Measurements from ENCODE around the gene LACTBL1.
"Not testable (repeated sequence)": the region's sequence is repeated elsewhere in the genome, so short reads cannot be mapped to it uniquely, and the experiment has no call there.

The LACTBL1 gene

DNA sequence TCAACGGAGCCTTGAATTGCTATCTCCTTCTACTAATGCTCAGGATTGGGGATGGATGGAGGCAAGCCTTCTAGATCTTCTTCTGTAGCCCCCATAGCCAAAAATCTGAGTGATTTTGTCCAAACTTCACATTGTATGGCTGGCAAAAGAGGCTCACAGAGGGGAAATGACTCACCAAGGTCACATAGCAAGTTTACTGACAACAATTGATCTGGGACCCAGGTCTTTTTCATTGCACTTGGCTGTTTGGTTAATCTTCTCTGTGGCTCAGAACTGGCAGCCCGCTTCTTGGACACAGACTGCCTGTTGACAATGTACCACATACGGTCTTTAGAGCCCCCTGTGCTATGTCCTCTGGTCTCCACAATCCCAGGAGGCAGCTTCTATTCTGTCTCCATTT is 3.0 kb upstream of the LACTBL1 start:
- no peak for DNase-seq

- DNase-seq, result no peak
Measured at GRCh38 chr1:22971611-22972405, 858 bp downstream of the LACTBL1 start.

- DNase-seq, result no peak
Measured at GRCh38 chr1:22971161-22971560, 1.5 kb downstream of the LACTBL1 start.

- DNase-seq, result no peak
Measured at GRCh38 chr1:22970096-22970495, 2.6 kb downstream of the LACTBL1 start.

GRCh38 chr1:22969304-22969709 is 3.4 kb downstream of the LACTBL1 start:
- DNase-seq, result no peak

DNA sequence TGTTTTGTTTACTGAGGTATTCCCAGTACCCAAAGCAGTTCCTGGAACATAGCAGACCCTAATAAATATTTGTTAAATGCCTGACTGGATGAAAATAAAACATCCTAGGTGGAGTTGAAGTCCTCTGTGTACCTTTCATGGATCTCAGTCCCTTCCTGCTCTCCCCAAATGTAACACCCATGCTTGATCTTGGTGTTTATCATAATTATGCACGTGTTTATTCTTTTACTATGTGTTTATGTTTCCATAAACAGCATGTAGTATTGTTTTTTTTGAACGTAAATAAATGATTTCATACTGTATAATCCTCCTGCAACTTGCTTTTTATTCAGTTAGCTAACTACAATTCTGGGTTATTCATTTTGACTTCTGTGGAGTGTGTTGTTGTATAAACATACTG is 4.8 kb downstream of the LACTBL1 start:
- DNase-seq, result no peak

- no peak for DNase-seq
Measured at GRCh38 chr1:22966309-22966708, 6.4 kb downstream of the LACTBL1 start.

DNA sequence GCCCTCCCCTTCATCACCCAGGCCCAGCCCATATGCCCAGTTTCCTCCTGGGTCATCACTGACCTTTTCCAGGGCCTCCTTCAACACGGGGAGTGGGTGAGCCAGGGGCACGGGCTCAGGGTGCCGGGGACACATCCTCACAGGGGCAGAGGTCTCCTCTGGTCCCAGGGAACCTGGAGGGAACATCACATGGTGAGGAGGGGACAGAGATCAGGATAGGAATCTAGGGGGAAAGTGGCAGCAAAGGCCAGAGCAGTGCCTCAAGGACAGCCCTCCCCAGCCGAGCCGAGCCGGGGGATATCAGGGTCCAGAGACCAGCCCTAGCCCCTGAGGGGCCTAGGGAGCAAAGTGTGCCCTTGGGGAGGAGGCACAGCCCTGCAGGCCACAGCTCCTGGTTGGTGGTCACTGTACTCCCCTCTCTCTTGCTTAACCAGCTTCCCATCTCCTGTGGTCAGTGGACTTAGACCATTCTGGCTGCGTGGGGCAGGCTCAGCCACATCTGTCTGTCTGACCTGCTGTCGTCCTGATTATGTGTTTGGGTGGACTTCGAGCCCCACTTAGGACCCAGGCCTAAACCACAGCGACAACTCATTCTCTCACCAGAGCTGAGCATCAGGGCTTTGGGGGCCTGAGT is 9.5 kb downstream of the LACTBL1 start:
- DNase-seq, result no peak

DNA sequence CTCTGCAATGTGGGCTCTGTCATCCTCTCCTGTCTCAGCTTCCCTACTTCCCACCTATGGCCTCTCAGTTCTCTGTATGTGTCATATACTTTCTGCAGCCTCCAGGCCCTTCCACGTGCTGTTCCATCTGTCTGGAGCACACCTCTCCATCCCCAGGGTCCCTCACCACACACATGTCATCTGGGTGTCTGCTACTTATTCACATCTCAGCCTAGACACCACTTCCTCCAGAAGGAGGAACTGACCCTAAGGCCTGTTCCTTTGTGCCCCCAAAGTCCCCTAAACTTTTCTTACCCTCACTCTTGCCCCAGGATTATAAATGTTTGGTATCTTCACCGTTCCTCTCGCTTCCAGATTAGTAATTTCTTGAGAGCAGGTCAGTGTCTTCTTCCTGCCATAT is 10.1 kb downstream of the LACTBL1 start:
- no peak for DNase-seq

DNA sequence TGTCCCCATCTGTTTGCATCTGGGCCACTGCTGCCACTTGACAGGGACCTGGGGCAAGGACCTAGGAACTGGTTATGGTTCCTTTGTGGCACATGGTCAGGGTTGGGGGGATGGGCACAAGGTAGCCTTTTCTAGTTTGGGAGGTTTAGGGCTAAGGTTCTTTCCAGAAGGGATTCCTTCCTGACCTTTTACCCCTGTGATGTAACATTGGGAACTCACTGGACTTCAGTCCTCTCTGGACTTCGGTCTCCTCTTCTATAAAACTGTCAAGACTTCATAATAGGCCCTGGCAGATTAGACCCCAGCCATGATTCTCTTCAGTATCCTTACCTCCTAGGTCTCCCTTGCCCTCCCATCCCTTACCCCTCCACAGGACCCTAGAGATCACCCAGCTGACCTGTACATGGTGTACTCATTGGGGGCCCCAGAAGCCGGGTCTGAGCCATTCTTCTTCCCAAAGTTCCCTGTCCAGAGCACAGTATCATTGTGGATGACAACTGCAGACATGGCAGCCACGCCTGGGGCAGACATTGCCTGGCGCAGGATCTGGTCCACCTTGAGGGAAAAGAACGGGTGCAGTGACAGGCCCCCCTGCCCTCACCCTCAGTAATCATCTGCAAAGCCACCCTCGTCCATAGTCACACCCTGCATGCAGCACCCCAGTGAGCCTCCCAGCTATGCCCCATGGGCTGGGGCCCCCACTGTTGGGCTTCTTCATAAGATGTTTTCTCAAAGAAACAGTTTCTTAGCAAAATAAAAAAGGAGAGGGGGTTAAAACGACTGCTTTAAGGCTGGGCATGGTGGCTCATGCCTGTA is 12.9 kb downstream of the LACTBL1 start:
- DNase-seq, result no peak

DNA sequence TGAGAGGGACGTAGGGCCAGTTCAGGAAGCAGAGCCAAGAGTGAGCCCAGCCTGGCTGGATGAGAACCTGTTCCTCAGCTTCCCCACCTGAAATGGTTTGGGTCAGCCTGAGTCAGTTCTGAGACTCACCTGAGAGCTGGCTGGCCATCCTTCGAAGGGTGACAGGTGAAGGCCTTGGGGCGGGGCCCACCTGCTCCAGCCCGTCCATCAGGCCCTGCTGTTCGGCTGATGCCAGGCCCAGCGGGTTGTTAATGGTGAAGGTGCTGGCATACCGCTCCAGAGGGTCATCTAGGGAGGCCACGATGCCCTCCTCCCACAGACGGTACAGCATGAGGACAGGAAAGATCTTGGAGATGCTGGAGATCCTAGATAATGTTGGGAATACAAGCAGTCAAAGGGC is 14.1 kb downstream of the LACTBL1 start:
- no peak for DNase-seq

DNA sequence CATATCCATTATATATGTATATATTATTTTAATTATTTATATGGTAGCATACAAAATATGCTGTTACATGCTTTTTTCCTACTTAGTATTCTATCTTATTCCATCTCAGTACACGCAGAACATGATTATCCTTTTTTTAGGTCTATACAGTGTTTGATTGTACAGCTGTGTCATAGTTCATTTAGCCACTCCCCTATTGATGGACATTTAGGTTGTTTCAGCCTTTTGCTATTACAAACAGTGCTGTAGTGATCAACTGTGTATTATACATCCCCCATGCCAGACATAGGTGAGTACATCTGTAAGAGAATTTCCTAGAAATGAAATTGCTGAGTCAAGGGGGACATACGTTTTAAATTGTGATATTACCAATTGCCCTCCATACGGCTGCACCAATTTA is 15.6 kb downstream of the LACTBL1 start:
- no peak for DNase-seq

DNA sequence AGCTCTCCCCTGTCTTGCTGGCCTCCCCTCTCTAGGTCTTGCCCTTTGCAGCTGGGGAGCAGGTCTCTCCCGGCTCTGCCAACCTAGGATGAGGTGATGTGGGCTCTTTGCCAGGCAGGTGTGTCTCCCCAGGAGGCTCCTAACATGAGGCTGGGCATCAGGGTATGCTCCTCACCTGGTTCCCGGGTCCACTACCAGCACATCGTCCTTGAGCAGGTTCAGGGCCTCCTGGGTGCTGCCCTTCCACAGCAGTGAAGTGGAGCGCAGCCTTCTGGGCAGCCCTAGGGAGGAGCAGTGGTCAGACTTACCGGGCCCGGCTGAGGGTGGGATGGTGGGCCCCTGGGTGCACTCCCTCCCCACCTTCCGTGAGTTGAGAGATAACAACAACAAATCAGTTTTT is 17.5 kb downstream of the LACTBL1 start:
- DNase-seq, result no peak

- DNase-seq, result no peak
Measured at GRCh38 chr1:22953740-22954141, 18.9 kb downstream of the LACTBL1 start.

DNA sequence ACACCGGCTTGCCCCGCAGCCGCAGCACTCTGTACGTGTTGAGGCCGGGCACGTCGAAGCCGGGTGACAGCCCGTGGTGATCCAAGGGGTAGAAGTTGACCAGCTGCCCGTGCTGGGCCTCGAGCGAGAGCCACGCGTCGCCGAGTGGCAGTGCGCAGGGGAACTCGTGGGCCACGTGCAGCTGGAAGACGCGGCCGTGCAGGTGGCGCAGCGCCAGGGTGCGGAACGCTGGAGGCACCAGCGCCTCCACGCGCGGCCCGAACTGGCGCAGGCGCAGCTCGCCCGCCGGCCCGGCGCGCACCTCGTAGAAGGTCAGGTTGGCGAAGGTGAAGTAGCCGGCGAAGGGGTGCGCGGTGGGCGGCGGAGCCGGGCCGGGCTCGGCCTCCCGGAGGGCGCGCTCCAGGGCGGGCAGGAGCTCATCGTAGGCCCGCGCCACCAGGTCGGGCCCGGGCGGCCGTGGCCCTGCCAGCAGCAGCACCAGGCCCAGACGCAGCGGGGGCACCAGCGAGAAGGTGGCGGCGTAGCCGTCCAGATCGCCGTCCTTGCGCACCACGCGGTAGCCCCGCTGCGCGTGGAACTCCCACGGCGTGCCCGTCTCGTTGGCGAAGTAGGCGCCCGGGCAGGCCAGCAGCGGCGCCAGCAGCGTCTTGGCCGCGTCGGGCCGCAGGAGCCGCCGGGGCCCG is 19.5 kb downstream of the LACTBL1 start:
- DNase-seq, result no peak

GRCh38 chr1:22952694-22953056 is 20.0 kb downstream of the LACTBL1 start:
- no peak for DNase-seq

- DNase-seq, result no peak
Measured at GRCh38 chr1:22951796-22952195, 20.9 kb downstream of the LACTBL1 start.

- no peak for DNase-seq
Measured at GRCh38 chr1:22949822-22950331, 22.8 kb downstream of the LACTBL1 start.

- DNase-seq, result not testable (repeated sequence)
Measured at GRCh38 chr1:22945171-22945570, 27.5 kb downstream of the LACTBL1 start.

- no peak for DNase-seq
Measured at GRCh38 chr1:22944346-22945055, 28.2 kb downstream of the LACTBL1 start.

DNA sequence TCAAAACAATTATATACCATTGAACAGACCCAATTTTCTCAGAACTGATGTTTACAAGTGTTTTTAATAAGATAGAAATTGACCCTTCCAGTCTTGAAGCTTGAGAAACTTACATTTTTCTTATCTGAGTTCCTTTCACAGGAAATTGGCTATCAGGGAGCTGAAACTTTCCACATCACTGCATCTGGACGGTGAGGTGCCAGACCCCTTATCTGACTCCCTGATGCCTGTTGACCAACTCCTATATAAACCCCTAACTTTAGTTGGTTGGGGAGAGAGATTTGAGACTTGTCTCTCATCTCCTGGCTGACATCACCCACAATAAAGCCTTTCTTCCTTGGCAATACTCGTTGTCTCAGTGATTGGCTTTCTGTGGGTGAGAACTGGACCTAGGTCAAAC is 31.4 kb downstream of the LACTBL1 start:
- DNase-seq, result no peak

GRCh38 chr1:22936681-22937080 is 36.0 kb downstream of the LACTBL1 start:
- DNase-seq, result no peak

Measured in stimulated activated CD8-positive, alpha-beta memory T cell treated with anti-CD3 and anti-CD28 coated beads, Interleukin-4, amount 100 ng/mL, for 48 hours (primary cell).